Hypothalamus (tissue), 51 donors: Measurements from ENCODE around the gene THOC6.
"Not testable (repeated sequence)": the region's sequence is repeated elsewhere in the genome, so short reads cannot be mapped to it uniquely, and the experiment has no call there.

Experiments
- DNase-seq, 51 donors: peaks; one replicate each; lab custom pipeline; 2025; lab: John Stamatoyannopoulos, UW

THOC6 gene

DNA sequence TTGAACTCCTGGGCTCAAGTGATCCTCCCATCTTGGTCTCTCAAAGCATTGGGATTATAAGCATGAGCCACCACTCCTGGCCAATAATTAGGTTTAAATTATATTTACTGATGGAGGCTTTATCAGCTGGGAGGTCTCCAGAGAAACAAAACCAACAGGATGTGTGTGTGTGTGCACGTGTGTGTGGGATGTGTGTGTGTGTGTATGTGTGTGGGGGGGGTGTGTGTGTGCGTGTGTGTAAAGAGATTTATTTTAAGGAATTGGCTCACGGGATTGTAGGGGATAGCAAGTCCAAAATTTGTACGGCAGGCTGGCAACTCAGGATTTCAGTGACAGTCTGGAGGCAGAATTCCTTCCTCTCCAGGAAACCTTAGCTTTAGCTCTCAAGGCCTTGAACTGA lies 27.2 kb downstream of the THOC6 start:
- DNase-seq, result no peak

DNA sequence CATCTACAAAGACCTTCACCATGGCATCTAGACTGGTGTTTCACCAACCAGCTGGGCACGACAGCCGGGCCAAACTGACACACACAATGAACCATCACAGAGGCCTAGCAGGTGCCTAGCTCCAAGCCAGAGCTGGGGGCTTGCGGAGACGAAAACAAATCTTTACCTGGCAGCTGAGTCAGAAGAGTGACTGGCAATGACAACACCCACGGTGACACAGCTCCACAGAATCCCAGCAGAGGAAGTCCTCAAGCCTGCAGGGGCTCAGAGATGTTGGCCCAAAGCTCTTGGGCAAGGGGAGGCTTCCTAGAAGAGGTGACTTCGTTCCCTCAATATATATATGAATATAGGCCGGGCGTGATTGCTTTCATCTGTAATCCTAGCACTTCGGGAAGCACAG lies 27.7 kb downstream of the THOC6 start:
- no peak for DNase-seq

- DNase-seq, result not testable (repeated sequence)
Observed at GRCh38 chr16:3052571-3053329, 28.9 kb downstream of the THOC6 start.

GRCh38 chr16:3053330-3053710 lies 29.5 kb downstream of the THOC6 start:
- DNase-seq, result not testable (repeated sequence)

GRCh38 chr16:3054965-3055733 lies 31.3 kb downstream of the THOC6 start:
- no peak for DNase-seq

DNA sequence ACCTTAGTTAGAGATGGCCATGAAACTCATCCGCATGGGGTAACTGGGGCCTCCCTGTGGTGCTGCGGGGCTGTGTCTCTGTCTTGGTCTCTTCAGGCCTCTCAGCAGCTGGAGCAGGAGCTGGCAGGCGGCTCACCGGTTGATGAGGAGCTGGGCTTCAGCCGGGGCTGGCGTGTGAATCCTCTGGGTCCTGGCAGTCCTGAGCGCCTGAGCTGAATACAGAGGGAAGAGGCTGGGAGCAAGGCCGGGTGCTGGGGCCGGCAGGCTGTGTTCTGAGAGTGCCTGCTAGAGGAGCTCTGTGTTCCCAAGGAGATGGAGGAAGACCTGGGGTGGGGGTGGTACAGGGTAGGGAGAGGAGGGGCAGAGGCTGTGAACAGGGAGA lies 31.9 kb downstream of the THOC6 start:
- peak in 3 of 51 donors; percentile 1 to 20 (median 5) for DNase-seq

DNA sequence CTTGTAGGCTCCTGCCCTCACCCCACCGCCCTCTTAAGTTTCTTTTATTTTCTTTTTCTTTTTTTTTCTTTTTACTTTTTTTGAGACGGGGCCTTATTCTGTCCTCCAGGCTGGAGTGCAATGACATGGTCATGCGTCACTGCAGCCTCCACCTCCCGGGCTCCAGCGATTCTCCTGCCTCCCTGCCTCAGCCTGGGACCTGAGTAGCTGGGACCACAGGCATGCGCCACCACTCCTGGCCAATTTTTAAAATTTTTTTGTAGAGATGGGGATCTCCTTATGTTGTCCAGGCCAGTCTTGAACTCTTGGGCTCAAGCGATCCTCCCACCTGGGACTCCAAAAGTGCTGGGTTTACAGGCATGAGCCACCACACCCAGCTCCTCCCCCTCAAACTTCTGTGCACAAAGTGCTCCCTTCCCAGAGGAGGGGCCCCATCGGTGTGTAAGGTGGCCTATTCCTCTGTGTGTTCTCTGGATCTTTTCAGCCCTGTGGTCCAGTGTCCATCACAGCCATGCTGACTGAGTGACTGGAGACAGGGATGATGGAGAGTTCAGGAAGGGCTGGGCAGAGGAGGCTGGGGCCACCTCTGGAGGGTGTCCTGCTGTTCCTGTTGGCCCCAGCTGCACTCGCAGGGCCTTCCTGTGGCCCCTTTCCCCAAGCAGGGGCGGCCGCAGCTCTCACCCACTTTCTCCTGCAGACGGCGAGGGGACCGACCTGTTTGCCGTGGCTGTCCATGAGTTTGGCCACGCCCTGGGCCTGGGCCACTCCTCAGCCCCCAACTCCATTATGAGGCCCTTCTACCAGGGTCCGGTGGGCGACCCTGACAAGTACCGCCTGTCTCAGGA lies 32.7 kb downstream of the THOC6 start:
- DNase-seq, result no peak

DNA sequence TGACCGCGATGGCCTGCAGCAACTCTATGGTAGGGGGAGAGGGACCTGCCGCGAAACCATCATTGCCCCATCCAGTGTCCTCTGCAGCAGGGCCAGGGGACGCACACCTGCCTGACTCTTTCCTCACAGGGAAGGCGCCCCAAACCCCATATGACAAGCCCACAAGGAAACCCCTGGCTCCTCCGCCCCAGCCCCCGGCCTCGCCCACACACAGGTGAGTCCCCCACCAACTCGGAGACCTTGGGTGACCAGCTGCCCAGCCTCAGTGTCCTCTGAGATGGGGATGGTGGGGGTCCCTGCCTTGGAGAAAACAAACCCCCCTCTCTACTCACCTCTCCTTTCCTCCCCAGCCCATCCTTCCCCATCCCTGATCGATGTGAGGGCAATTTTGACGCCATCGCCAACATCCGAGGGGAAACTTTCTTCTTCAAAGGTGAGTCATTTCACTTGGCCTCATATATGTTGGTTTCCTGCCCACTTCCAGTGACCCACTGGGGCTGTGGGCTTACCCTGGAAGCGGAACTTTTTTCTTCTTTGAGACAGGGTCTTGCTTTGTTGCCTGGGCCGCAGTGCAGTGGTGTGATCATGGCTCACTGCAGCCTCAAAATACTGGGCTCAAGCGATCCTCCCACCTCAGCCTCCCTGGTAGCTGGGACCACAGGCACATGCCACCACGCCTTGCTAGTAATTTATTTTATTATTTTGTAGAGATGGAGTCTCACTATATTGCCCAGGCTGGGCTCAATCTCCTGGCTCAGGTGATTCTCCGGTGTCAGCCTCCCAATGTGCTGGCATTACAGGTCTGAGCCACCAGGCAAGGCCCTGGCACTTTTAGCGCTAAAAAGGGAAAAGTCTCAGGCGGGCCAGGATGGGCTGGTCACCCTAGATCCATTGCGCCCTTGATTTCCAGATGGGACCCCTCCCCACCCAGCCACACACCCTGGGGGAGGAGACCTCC lies 33.6 kb downstream of the THOC6 start:
- no peak for DNase-seq

DNA sequence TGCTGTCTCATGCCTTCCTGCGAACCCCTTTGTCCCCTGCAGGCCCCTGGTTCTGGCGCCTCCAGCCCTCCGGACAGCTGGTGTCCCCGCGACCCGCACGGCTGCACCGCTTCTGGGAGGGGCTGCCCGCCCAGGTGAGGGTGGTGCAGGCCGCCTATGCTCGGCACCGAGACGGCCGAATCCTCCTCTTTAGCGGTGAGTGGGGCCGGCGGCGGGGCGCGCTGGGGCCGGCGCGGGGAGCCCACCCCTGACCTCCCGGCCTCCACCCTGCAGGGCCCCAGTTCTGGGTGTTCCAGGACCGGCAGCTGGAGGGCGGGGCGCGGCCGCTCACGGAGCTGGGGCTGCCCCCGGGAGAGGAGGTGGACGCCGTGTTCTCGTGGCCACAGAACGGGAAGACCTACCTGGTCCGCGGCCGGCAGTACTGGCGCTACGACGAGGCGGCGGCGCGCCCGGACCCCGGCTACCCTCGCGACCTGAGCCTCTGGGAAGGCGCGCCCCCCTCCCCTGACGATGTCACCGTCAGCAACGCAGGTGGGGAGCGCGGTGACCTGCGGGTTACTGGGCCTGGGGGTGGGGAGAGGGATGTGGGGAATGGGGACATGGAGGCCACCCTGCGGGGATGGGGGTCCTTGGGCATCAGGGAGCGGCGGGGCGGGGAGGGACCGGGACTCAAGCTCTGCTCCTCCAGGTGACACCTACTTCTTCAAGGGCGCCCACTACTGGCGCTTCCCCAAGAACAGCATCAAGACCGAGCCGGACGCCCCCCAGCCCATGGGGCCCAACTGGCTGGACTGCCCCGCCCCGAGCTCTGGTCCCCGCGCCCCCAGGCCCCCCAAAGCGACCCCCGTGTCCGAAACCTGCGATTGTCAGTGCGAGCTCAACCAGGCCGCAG lies 34.5 kb downstream of the THOC6 start:
- DNase-seq, result peak in 15 of 51 donors; percentile 5 to 51 (median 27)

DNA sequence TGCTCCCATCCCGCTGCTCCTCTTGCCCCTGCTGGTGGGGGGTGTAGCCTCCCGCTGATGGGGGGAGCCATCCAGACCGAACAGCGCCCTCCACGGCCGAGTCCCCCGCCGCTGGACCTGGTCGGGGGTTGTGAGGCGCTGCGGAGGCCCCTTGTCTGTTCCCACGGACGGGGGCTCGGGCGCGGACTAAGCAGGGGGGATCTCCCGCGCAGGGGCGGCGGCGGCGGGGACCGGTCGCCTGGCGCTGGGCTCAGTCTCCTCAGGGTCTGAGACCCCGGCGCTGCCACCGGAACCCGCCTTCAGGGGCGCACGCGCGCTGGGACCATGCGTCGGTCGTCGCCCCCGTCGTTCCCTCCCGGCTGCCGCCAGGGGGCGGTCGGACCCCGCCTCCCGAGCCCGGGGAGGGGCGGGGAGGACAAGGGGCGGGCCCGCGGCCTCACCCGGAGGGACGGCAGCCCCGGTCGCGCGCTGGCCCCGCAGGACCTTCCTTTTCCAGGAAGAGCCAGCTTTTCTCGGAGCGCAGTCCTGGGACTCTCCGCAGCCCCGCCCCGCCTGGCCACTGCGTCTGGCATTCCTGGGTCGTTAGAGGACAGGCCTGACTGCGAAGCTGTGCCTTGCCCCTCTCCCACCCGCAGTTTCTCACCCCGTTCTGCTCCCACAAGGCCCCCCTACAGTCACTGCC lies 35.3 kb downstream of the THOC6 start:
- peak in 50 of 51 donors; percentile 20 to 85 (median 62) for DNase-seq

- no peak for DNase-seq
Observed at GRCh38 chr16:3059723-3060242, 35.9 kb downstream of the THOC6 start.

DNA sequence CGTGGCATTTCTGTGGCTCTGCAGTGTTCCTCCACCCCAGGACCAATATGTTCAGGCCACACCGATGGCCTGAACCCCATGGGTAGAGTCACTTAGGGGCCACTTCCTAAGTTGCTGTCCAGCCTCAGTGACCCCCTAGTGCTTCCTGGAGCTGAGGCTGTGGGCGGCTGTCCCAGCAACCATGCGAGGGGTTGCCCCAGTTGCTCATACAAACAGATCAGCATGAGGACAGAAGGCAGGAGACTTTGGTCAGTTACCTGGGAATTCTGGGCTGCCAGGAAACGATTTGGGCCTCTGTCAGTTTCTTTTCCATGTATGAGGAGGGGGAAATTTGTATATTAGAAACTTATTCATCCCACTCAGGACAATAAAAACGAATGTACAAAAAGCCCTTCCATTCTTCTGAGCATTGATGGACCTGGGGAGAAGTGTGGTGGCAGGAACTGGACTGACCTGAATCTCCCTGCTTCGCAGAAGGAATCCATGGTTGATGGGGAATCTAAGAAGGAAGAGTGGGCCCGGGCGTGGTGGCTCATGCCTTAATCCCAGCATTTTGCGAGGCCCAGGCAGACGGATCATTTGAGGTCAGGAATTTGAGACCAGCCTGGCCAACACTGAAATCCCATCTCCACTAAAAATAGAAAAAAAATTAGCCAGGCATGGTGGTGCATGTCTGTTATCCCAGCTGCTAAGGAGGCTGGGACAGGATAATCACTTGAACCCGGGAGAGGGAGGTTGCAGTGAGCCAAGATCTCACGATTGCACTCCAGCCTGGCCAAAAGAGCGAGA lies 36.7 kb downstream of the THOC6 start:
- no peak for DNase-seq

DNA sequence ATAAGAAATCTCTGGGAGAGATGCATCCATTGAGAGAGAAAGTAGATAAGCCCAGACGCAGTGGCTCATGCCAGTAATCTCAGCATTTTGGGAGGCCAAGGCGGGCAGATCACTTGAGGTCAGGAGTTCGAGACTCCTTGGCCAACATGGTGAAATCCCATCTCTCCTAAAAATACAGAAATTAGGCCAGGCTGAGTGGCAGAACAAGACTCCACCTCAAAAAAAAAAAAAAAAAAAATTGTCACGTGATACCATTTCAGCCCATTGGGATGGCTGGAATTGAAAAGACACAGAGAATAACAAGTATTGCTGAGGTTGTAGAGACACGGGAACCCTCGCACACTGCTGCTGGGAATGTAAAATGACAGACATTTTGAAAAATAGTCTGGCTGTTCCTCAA lies 38.7 kb downstream of the THOC6 start:
- DNase-seq, result no peak

GRCh38 chr16:3063625-3064386 lies 40.0 kb downstream of the THOC6 start:
- no peak for DNase-seq

GRCh38 chr16:3065069-3065741 lies 41.4 kb downstream of the THOC6 start, which contains the start of gene IL32:
Gene IL32 (plus strand): TSS chr16:3065640. CDS start chr16:3065812, 172 bp downstream.
- DNase-seq, result no peak
